ENCODE results near the gene NDUFAF8. TPM values are rescaled to one million over a fixed set of nuclear protein-coding genes. Genes with fewer than 3 reads are reported as not detected.

The NDUFAF8 gene
- total RNA-seq, result 10 to 100 TPM; 27.8 to 33.7 TPM
- long read RNA-seq, donor 1, partial matches to known transcripts, result 1 of 4 reads
- long read RNA-seq, donor 1, other reads (novel, unspliced or antisense), result 0 of 4 reads
- long read RNA-seq, donor 2, transcript NDUFAF8-201 (3 exons, 615 nt), result major isoform, 6 of 8 reads
- long read RNA-seq, donor 2, partial matches to known transcripts, result 1 of 8 reads
- long read RNA-seq, donor 2, other reads (novel, unspliced or antisense), result 1 of 8 reads

- intact Hi-C loops (cut with DNase I), result no loop called here
- peak; percentile 98 for DNase-seq (ENCODE audit: low spot score)
These were observed at the start of gene NDUFAF8, which contains the start of gene TEPSIN for GRCh38 chr17:81238815-81239713. Gene NDUFAF8 (plus strand): TSS chr17:81239318. CDS start chr17:81239364, 46 bp downstream. Gene TEPSIN (minus strand): TSS chr17:81239055. CDS start chr17:81239033, 22 bp downstream.

GRCh38 chr17:81189670-81190530, 49.2 kb upstream of the NDUFAF8 start:
- no peak for DNase-seq (ENCODE audit: low spot score)
- intact Hi-C loops (cut with DNase I), result no loop called here

GRCh38 chr17:81190591-81190990, 48.5 kb upstream of the NDUFAF8 start:
- DNase-seq (ENCODE audit: low spot score), result no peak
- intact Hi-C loops (cut with DNase I), result no loop called here

- intact Hi-C loops (cut with DNase I), result no loop called here
- no peak for DNase-seq (ENCODE audit: low spot score)
These were observed 48.0 kb upstream of the NDUFAF8 start for GRCh38 chr17:81191116-81191515.

GRCh38 chr17:81191646-81192045, 47.5 kb upstream of the NDUFAF8 start:
- intact Hi-C loops (cut with DNase I), result no loop called here
- DNase-seq (ENCODE audit: low spot score), result no peak

- no peak for DNase-seq (ENCODE audit: low spot score)
These were observed 46.6 kb upstream of the NDUFAF8 start for GRCh38 chr17:81192386-81193050.

GRCh38 chr17:81193051-81193410, 46.1 kb upstream of the NDUFAF8 start:
- intact Hi-C loops (cut with DNase I), result no loop called here
- DNase-seq (ENCODE audit: low spot score), result no peak

More at GRCh38 chr17:81192386-81193050, 46.6 kb upstream of the NDUFAF8 start:
- intact Hi-C loops (cut with DNase I), result no loop called here

GRCh38 chr17:81193470-81194224, 45.5 kb upstream of the NDUFAF8 start:
- intact Hi-C loops (cut with DNase I), result no loop called here

GRCh38 chr17:81194225-81194760, 44.8 kb upstream of the NDUFAF8 start:
- DNase-seq (ENCODE audit: low spot score), result no peak
- intact Hi-C loops (cut with DNase I), result no loop called here

More at GRCh38 chr17:81193470-81194224, 45.5 kb upstream of the NDUFAF8 start:
- DNase-seq (ENCODE audit: low spot score), result no peak

- intact Hi-C loops (cut with DNase I), result no loop called here
- no peak for DNase-seq (ENCODE audit: low spot score)
These were observed 43.9 kb upstream of the NDUFAF8 start for GRCh38 chr17:81194941-81195901.

GRCh38 chr17:81195941-81196495, 43.1 kb upstream of the NDUFAF8 start:
- intact Hi-C loops (cut with DNase I), result no loop called here
- no peak for DNase-seq (ENCODE audit: low spot score)

- intact Hi-C loops (cut with DNase I), result loop anchor here in 1 of 2 donors (1.0 kb wide), 1 partner anchor 199 kb away; no protein-coding TSS in a partner anchor
- DNase-seq (ENCODE audit: low spot score), result no peak
These were observed 42.4 kb upstream of the NDUFAF8 start for GRCh38 chr17:81196505-81197408.

GRCh38 chr17:81197409-81197795, 41.7 kb upstream of the NDUFAF8 start:
- no peak for DNase-seq (ENCODE audit: low spot score)
- intact Hi-C loops (cut with DNase I), result loop anchor here in 1 of 2 donors (1.0 kb wide), 1 partner anchor 200 kb away; no protein-coding TSS in a partner anchor

GRCh38 chr17:81197831-81198490, 41.2 kb upstream of the NDUFAF8 start:
- DNase-seq (ENCODE audit: low spot score), result no peak
- intact Hi-C loops (cut with DNase I), result loop anchor here in 1 of 2 donors (1.0 kb wide), 1 partner anchor 201 kb away; no protein-coding TSS in a partner anchor

Data from posterior vena cava (tissue), 2 donors.